HepG2 (cell line): ENCODE measurements around the gene FBXL12. TPM values are rescaled to one million over a fixed set of nuclear protein-coding genes. Genes with fewer than 3 reads are reported as not detected.
A peak's percentile ranks its signal among the peaks of the same experiment; 100 is the strongest.

Source experiments
- ATAC-seq: fragments of 200-7000 bp; cut with Tn5 transposase; 3 replicates; pipeline ENCODE4 v1.9.1; 2020; ENCODE audit warnings: mild to moderate bottlenecking, moderate library complexity
- BruUV-seq: library from RNA; stranded (reverse); fragments of 400-500 nt; replicated peaks from 2 replicates; lab custom pipeline; 2021; lab: Mats Ljungman, UMichigan
- CTCF ChIA-PET: fragments of 300-600 bp; formaldehyde crosslinking; extraction: SDS; loops from one replicate; lab custom pipeline; 2021; ENCODE audit warnings: low total read pairs, inconsistent platforms, low intra/inter-chr PET ratio; lab: Yijun Ruan, JAX
- POLR2A ChIA-PET: fragments of 350-600 bp; sonication (Branson Sonifier 250); formaldehyde crosslinking; loops from one replicate; lab custom pipeline; 2020; ENCODE audit warnings: antibody characterized with exemption, inconsistent platforms; lab: Yijun Ruan, JAX
- DNase-seq: peaks from one replicate; pipeline ENCODE4 v3.0.0-alpha.2; 2015; ENCODE audit warnings: low spot score
- FAIRE-seq: peaks from 3 replicates; lab custom pipeline; 2011; peaks lifted over from hg19 to GRCh38; lab: Jason Lieb, UNC
- H2AFZ ChIP-seq: one replicate; pipeline ENCODE4 v1.6.1; 2011; ENCODE audit warnings: low read length, inconsistent platforms
- H3K27ac ChIP-seq: fragments of 300-600 bp; 3 replicates; pipeline ENCODE4 v1.8.0; 2011; ENCODE audit warnings: mixed run types, mild to moderate bottlenecking, mixed read lengths, low read length, inconsistent platforms; ENCODE audit not compliant: insufficient read depth; ENCODE audit errors: extremely low read length
- H3K27me3 ChIP-seq, 2 experiments: fragments of 200-600 bp in 1 of 2; 2 replicates in 1 of 2; 3 replicates in 1 of 2; pipeline versions ENCODE4 v1.6.0 to v1.8.0; 2011; ENCODE audit warnings: low read length in 2 of 2, mild to moderate bottlenecking in 2 of 2, moderate library complexity in 2 of 2, inconsistent platforms in 1 of 2; ENCODE audit not compliant: insufficient read depth in 2 of 2, control insufficient read depth in 1 of 2
- H3K36me3 ChIP-seq, 2 experiments: fragments of 200-600 bp in 1 of 2; replicated peaks in 1 of 2; 2 replicates in 1 of 2; 3 replicates in 1 of 2; pipeline versions ENCODE4 v1.5.1 to v1.8.0; 2011; ENCODE audit warnings: low read length in 2 of 2, inconsistent platforms in 1 of 2; ENCODE audit not compliant: insufficient read depth in 2 of 2, control insufficient read depth in 1 of 2
- H3K4me1 ChIP-seq: 2 replicates; pipeline ENCODE4 v1.5.1; 2012; ENCODE audit warnings: low read length, inconsistent platforms; ENCODE audit not compliant: insufficient read depth
- H3K4me2 ChIP-seq: 2 replicates; pipeline ENCODE4 v1.6.0; 2011; ENCODE audit warnings: low read depth, low read length, inconsistent platforms
- H3K4me3 ChIP-seq, 3 experiments: fragments of 200-600 bp in 1 of 3; sonication (generic), shearing (Covaris generic) in 1 of 3; replicated peaks in 1 of 3; 2 replicates each; pipeline ENCODE4 v1.5.1; 2011 to 2016; ENCODE audit warnings: low read length in 3 of 3, inconsistent platforms in 2 of 3, low read depth in 2 of 3, mild to moderate bottlenecking in 2 of 3, control low read depth in 1 of 3, mixed read lengths in 1 of 3; ENCODE audit not compliant: insufficient read depth in 1 of 3
- H3K79me2 ChIP-seq: one replicate; pipeline ENCODE4 v1.6.1; 2011; ENCODE audit warnings: low read length, inconsistent platforms; ENCODE audit not compliant: insufficient read depth
- H3K9ac ChIP-seq: 2 replicates; pipeline ENCODE4 v1.6.0; 2011; ENCODE audit warnings: mild to moderate bottlenecking, low read depth, low read length, inconsistent platforms; ENCODE audit not compliant: insufficient read depth
- H3K9me3 ChIP-seq: 2 replicates; pipeline ENCODE4 v1.5.1; 2012; ENCODE audit warnings: mild to moderate bottlenecking, low read length
- H4K20me1 ChIP-seq: 2 replicates; pipeline ENCODE4 v1.6.0; 2011; ENCODE audit warnings: inconsistent platforms, mild to moderate bottlenecking, low read length, moderate library complexity; ENCODE audit not compliant: insufficient read depth
- AFF4 ChIP-seq: sonication (generic); formaldehyde crosslinking; IDR thresholded peaks from 2 replicates; pipeline ENCODE4 v1.4.0; 2020; ENCODE audit warnings: missing genetic modification reagents
- BRD4 ChIP-seq: sonication (generic); formaldehyde crosslinking; IDR thresholded peaks from 2 replicates; pipeline ENCODE4 v1.4.0; 2020; ENCODE audit warnings: missing genetic modification reagents
- HOXD1 ChIP-seq: sonication (generic); formaldehyde crosslinking; IDR thresholded peaks from 2 replicates; pipeline ENCODE4 v1.5.0; 2020; ENCODE audit warnings: missing genetic modification reagents
- RAD21 ChIP-seq: fragments of 450-650 bp; formaldehyde crosslinking; IDR thresholded peaks from 2 replicates; pipeline ENCODE4 v1.5.0; 2020; ENCODE audit warnings: mild to moderate bottlenecking
- STAG1 ChIP-seq: sonication (generic); formaldehyde crosslinking; IDR thresholded peaks from 2 replicates; pipeline ENCODE4 v1.4.0; 2020; ENCODE audit warnings: missing genetic modification reagents
- ZNF224 ChIP-seq: sonication (generic); formaldehyde crosslinking; IDR thresholded peaks from 2 replicates; pipeline ENCODE4 v1.5.0; 2020; ENCODE audit warnings: mild to moderate bottlenecking, missing genetic modification reagents
- ZNF468 ChIP-seq: sonication (generic); formaldehyde crosslinking; IDR thresholded peaks from 2 replicates; pipeline ENCODE4 v1.8.0; 2022; ENCODE audit warnings: mild to moderate bottlenecking, moderate library complexity, missing genetic modification reagents
- ZNF687 ChIP-seq: sonication (generic); formaldehyde crosslinking; IDR thresholded peaks from 2 replicates; pipeline ENCODE4 v1.5.1; 2020; ENCODE audit warnings: mild to moderate bottlenecking, missing genetic modification reagents, moderate library complexity
- WGBS: methylation state at CpG from one replicate; pipeline ENCODE4 v1.1.6; 2017; ENCODE audit warnings: low lambda C conversion rate; 5-methylcytosine and 5-hydroxymethylcytosine counted together
- in situ Hi-C: cut with HindIII; loops from 2 replicates; pipeline ENCODE4 v1.10.0; 2017; ENCODE audit warnings: low pct_unique_long_range_greater_than_20kb; ENCODE audit not compliant: extremely low pct_ligation_motif_present
- intact Hi-C: fragments of 100-400 bp; cut with micrococcal nuclease; formaldehyde crosslinking; loops from one replicate; pipeline ENCODE4 v1.10.0; 2022; ENCODE audit not compliant: unreplicated experiment
- polyA plus RNA-seq, 8 experiments: library from polyadenylated mRNA; depleted of rRNA in 3 of 8; stranded (reverse) in 7 of 8; unstranded in 1 of 8; fragments of >200 nt; fragmentation: Illumina TruSeq in 4 of 8; extraction: Trizol in 4 of 8; gene quantifications; 2 replicates each; pipeline versions ENCODE4 v1.2.1 to v1.2.3, GENCODE V29; 2011 to 2016; ENCODE audit warnings: low read depth in 4 of 8, missing spikeins in 1 of 8, mixed read lengths in 1 of 8; ENCODE audit not compliant: insufficient read depth in 1 of 8
- total RNA-seq, 5 experiments: library from RNA; depleted of rRNA; stranded (reverse); fragments of >200 nt; fragmentation: Illumina TruSeq; extraction: Trizol; gene quantifications; 2 replicates each; pipeline ENCODE4 v1.2.3, GENCODE V29; 2016; ENCODE audit warnings: low read depth in 1 of 5
- TF ChIP-seq, protein P1 (sequence below): IDR thresholded peaks from 2 replicates; pipeline ENCODE4 v1.6.1; 2018; ENCODE audit warnings: missing genetic modification reagents, mild to moderate bottlenecking, missing compliant biosample characterization
- TF ChIP-seq, protein P2 (sequence below): IDR thresholded peaks from 2 replicates; pipeline ENCODE4 v1.6.1; 2016; ENCODE audit warnings: low read depth, borderline replicate concordance

The FBXL12 gene
- total and polyA plus RNA-seq, 2 of the 13 experiments (the other 11 are each of a cell fraction or from before 2014, with no cell fraction given) = 20.4 to 23.1 TPM

DNA sequence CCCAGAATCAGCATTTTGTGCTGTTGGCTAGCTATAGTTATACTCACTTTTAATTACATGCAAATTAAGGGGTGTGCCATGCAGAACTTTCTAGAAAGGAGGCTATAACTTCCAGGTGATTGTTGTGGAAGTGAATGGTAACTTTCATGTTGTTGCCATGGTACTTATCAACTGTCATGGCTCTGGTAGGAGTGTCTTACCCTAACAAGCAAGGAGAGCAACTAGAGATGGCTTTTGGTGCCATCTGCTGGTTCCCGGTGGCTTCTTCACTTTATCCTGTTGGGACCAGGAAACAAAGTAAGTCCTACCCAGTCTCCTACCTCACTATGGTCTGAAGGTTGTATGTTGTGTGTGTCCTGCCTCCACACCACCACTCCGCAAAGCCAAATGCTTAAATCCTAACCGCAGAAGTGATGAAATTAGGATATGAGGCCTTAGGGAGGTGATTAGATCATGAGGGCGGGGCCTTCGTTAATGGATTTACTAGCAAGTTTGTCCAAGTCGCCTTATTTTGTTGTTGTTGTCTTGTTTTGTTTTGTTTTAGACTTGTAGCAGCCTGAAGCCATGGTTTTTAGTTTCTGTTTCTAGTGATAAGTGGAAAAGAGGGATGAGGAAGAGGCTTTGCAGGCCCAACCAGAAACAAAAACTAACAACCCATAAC lies 22.6 kb downstream of the FBXL12 start (continued):
- TF ChIP-seq, protein P1, sequence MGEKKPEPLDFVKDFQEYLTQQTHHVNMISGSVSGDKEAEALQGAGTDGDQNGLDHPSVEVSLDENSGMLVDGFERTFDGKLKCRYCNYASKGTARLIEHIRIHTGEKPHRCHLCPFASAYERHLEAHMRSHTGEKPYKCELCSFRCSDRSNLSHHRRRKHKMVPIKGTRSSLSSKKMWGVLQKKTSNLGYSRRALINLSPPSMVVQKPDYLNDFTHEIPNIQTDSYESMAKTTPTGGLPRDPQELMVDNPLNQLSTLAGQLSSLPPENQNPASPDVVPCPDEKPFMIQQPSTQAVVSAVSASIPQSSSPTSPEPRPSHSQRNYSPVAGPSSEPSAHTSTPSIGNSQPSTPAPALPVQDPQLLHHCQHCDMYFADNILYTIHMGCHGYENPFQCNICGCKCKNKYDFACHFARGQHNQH = 0 out of 2 replicates have a peak, but pooled peaks have one; percentile 34
- no peak for TF ChIP-seq ZNF224 (CRISPR knock-in tag)
- peak; percentile 94 for TF ChIP-seq STAG1 (CRISPR knock-in tag)
- no peak for TF ChIP-seq HOXD1 (CRISPR knock-in tag)
- TF ChIP-seq, protein P2, sequence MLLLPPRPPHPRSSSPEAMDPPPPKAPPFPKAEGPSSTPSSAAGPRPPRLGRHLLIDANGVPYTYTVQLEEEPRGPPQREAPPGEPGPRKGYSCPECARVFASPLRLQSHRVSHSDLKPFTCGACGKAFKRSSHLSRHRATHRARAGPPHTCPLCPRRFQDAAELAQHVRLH (CRISPR knock-in tag) = peak; percentile 57; the same call in 1 of the 2 replicates
- TF ChIP-seq RAD21 (CRISPR knock-in tag) = peak; percentile 83
- no peak for TF ChIP-seq BRD4 (CRISPR knock-in tag)

- in situ Hi-C loops (loop anchor here (5.0 to 25.0 kb wide), 2 partner anchors 166 to 656 kb away; partner anchors contain the start of genes OR7G3 and ZNF317), intact Hi-C loops (loop anchor here (10.0 kb wide), 1 partner anchor 478 kb away; no protein-coding TSS in a partner anchor)
- Histone ChIP-seq H3K4me3 (peak overlapping the region; percentile 19 to 78 (median 55); a peak in 3 of 6 replicates), H3K79me2 (no peaks in the 10 kb centered on the region), H3K4me1 (peaks cover 19% of the 10 kb centered on the region), H4K20me1 (no peaks in the 10 kb centered on the region), H3K27me3 (no peaks in the 10 kb centered on the region), H3K9ac (no peak overlapping the region), H3K27ac (peak overlapping the region; percentile 38), H3K36me3 (no peaks in the 10 kb centered on the region), H3K4me2 (peak overlapping the region; percentile 36), H3K9me3 (no peaks in the 10 kb centered on the region), H2AFZ (no peak overlapping the region)
- ATAC-seq = no peak
- FAIRE-seq = no peak
- 89% methylated on average over 18 of the region's 36 CpGs for WGBS
- BruUV-seq = TSS peak; percentile 86
- POLR2A ChIA-PET = no interaction called here
- CTCF ChIA-PET = no interaction called here
- DNase-seq = no peak
- TF ChIP-seq ZNF687 (CRISPR knock-in tag) (peak; percentile 25; the same call in 1 of the 2 replicates), ZNF468 (CRISPR knock-in tag) (no peak), AFF4 (no peak)
Measured at GRCh38 chr19:9793071-9793591, 25.7 kb downstream of the FBXL12 start.
